ENCODE results near the gene CAMK1G.

- TF ChIP-seq, protein P1, sequence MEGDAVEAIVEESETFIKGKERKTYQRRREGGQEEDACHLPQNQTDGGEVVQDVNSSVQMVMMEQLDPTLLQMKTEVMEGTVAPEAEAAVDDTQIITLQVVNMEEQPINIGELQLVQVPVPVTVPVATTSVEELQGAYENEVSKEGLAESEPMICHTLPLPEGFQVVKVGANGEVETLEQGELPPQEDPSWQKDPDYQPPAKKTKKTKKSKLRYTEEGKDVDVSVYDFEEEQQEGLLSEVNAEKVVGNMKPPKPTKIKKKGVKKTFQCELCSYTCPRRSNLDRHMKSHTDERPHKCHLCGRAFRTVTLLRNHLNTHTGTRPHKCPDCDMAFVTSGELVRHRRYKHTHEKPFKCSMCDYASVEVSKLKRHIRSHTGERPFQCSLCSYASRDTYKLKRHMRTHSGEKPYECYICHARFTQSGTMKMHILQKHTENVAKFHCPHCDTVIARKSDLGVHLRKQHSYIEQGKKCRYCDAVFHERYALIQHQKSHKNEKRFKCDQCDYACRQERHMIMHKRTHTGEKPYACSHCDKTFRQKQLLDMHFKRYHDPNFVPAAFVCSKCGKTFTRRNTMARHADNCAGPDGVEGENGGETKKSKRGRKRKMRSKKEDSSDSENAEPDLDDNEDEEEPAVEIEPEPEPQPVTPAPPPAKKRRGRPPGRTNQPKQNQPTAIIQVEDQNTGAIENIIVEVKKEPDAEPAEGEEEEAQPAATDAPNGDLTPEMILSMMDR (conservative IDR thresholded peaks at IDR 0.05) = no peak
- TF ChIP-seq EZH2 (IDR thresholded peaks at IDR 0.05; ENCODE audit: low read depth) = no peak
Observed at GRCh38 chr1:209618291-209618690, 34.8 kb downstream of the CAMK1G start.

Data from PC-9 (cell line).